Skin epidermis (tissue), 12 donors: Measurements from ENCODE around the gene COL23A1.

Experiments used
- H3K27ac ChIP-seq, 21 experiments: fragments of 200-600 bp; sonication (generic) in 11 of 21; one replicate each; pipeline ENCODE4 v1.5.0; 2020; ENCODE audit warnings: mild to moderate bottlenecking in 3 of 21, inconsistent platforms in 2 of 21, moderate library complexity in 2 of 21
- H3K4me3 ChIP-seq, 7 experiments: fragments of 200-600 bp; sonication (generic) in 2 of 7; one replicate each; pipeline ENCODE4 v1.5.0; 2020; ENCODE audit warnings: inconsistent platforms in 2 of 7, mild to moderate bottlenecking in 2 of 7, moderate library complexity in 1 of 7

The COL23A1 gene

DNA sequence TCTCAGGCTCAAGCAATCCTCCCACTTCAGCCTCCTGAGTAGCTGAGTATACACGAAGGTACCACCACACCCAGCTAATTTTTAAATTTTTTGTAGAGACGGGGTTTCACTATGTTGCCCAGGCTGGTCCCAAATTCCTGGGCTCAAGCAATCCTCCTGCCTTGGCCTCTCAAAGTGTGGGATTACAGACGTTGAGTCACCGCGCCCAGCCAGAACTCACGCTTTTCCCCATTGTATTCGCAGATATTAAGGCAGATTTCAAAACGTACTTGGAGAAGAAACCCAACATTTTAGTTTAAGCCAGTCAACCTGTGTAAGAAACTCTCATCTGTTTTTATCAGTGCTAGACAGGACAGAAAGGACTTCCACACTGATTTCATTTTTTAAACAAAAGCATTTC lies 26.6 kb downstream of the COL23A1 start:
- H3K4me3 ChIP-seq = no peak overlapping the region
- H3K27ac ChIP-seq = no peak overlapping the region

DNA sequence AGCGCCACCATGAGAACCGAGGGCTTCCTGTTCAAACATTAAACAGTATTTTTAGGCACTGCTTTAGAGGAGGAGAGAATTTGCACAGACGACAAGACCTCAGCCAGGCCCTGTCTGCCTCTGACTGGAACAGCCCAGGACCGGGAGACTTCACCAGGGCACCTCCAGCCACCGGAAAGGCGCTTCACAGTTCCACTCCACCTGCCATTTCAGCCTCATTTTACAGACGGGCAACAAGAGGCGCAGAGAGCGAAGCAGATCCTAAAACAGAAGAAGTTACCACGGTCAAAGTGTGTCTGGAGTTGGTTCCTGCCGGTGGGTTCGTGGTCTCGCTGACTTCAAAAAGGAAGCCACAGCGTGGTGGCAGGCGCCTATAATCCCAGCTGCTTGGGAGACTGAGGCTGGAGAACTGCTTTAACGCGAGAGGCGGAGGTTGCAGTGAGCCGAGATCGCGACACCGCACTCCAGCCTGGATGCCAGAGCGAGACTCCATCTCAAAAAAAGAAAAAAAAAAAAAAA lies 28.4 kb downstream of the COL23A1 start:
- H3K27ac ChIP-seq = peak overlapping the region in 1 of 21 experiments; percentile 24
- no peak overlapping the region for H3K4me3 ChIP-seq

DNA sequence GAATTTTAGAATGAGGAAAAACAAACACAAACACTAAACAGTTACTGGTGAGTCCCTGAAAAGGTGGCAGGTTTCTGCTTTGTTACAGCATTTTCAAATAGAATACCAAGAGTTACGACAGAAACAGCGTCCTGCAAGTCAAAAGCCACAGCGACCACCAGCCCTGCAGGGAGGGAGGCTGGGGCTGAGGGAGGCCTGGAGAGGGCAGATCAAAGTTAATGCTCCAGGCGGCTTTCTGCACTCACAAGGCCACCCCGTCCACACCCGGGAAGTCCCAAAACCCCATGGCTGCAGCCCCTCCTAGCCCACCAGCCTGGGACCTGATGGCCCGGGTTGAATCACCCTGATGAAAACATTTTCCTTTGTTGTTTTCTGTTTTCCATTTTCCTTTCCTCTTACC lies 29.3 kb downstream of the COL23A1 start:
- Histone ChIP-seq H3K4me3 (no peak overlapping the region), H3K27ac (no peak overlapping the region)

DNA sequence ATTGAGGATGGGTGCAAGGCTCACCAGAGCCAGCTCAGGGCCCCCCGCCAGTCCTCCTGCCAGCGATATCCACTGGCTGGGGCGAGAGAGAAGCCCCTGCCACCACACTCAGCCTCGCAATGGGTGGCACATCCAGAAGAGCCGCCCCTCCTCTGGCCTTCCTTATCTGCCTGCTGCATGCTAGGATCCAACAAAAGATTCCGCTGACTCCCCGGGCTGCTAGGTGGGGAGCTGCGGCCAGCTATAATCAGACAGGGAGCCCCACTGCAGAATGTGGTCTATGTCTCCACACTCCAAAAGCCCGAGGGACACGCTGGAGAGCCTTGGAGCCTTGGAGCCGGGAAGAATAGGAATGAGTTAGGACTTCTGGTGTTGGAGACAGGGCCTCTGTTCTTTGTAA lies 32.8 kb downstream of the COL23A1 start:
- H3K27ac ChIP-seq = no peak overlapping the region
- no peak overlapping the region for H3K4me3 ChIP-seq

DNA sequence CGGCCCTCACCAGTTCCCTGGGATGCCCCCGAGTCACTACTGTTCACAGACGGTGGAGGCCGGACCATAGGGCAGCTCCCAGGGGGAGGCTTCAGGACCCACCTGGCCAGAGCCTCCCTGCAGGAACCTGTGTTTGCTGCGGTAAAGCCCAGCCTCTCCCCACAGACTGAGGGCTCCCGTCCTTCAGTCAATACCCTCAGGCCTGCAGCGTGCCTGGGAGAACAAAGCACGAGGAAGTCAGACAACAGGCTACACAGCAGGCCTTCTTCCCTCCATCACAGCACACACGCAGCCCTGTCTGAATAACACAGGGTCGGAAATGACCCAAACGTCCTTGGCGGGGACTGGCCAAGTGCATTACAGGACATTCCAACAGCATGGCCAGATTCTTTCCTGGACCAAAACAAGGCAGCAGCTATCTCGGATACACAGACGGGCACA lies 34.4 kb downstream of the COL23A1 start:
- Histone ChIP-seq H3K27ac (no peak overlapping the region), H3K4me3 (no peak overlapping the region)

DNA sequence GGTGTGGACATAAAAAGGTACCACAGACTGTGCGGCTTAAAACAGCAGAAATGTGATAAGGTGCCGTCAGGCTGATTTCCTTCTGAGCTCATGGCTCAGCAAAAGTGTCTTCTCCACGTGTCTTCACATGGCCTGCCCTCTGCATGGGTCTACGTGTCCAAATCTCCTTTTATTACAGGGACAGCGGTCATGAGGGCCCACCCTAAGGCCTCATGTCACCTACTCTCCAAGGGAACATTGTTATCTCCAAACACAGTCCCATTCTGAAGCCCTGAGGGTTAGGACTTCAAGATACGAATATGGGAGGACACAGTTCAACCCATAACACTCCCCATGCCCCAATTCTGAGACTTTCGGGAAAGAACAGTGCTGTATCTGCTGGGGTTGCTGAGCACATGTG lies 35.2 kb downstream of the COL23A1 start:
- no peak overlapping the region for H3K4me3 ChIP-seq
- H3K27ac ChIP-seq = no peak overlapping the region

DNA sequence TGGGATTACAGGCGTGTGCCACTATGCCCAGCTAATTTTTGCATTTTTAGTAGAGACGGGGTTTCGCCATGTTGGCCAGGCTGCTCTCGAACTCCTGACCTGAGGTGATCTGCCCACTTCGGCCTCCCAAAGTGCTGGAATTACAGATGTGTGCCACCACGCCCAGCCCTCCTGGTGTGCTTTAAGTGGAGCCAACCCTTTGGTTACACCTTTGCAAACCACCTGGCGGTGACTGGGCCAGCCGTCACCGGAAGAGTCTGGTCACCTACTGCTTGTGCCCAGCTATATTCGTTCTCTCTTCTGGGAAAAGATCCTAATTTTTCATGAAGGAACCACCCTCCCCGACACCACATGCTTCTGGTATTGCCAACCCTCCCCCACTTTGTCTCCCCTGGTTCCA lies 35.9 kb downstream of the COL23A1 start:
- Histone ChIP-seq H3K4me3 (no peak overlapping the region), H3K27ac (no peak overlapping the region)

DNA sequence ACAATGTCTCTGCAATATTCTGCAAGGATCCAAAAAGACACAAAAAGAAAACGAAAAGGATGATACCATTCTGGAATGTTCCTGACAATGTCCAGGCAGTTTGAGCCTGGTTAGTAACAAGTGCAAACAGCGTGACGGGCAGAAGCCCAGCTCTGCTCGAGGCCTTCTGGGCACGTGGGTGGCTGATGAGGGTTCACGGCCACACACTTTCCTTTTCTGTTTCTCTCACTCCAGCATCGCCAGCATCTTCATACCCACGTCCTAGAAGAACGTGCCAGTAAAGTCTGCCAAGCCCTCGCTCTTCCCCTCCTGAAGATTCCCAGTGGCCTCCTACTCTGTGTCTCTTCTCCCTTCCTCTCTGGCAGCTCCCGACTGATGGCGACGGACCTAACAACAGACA lies 36.7 kb downstream of the COL23A1 start:
- no peak overlapping the region for H3K27ac ChIP-seq
- no peak overlapping the region for H3K4me3 ChIP-seq

DNA sequence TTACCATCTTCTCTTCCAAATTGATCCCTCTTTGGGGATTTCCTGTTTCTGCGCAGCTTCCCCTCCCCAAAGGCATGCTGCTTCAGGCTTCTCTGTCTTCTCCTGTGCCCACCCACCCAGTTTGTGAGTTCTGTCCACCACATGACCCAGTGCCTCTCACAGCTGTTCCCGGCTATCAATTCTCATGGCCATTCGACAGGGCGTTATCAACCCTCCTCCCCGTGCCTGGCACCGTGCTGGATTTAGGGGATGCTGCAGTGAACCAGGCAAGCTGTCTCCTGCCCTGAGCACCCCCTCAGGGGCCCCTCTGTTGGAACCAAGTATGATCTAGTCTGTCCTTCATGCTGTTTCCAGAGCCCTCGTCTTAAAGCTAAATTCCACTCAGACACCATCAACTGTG lies 38.7 kb downstream of the COL23A1 start:
- Histone ChIP-seq H3K4me3 (no peak overlapping the region), H3K27ac (no peak overlapping the region)

DNA sequence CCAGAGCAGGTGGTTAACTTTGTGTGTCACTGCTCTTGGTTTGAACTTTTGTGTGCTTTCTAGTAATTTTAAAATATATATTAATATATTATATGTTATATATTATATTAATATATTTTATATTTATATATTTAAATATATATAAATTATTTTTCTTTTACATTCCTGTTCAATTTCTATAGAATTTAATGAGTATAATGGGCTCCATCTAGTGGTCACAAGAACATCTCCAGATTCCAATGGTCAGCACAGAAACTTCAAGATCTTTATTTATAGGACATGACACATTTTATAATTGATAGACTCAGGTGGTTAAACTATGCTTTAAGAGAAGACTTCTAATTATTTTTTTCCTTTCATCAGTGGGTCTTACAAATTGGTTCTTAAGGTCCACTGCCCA lies 39.1 kb downstream of the COL23A1 start:
- H3K4me3 ChIP-seq = no peak overlapping the region
- no peak overlapping the region for H3K27ac ChIP-seq

DNA sequence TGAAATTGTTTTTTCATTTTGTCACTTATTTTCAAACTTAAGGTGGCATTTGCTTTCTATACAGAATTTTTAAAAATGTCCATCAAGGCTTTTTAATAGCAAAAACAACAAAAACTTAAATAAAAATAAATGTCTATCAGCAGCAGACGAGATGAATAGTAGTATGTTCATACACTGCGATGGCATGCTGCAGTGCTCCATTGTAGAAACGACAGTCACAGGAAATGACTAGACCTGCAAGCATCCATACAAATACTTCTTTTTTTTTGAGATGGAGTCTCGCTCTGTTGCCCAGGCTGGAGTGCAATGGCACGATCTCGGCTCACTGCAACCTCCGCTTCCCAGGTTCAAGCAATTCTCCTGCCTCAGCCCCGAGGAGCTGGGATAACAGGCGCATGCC lies 41.4 kb downstream of the COL23A1 start:
- Histone ChIP-seq H3K27ac (no peak overlapping the region), H3K4me3 (no peak overlapping the region)

DNA sequence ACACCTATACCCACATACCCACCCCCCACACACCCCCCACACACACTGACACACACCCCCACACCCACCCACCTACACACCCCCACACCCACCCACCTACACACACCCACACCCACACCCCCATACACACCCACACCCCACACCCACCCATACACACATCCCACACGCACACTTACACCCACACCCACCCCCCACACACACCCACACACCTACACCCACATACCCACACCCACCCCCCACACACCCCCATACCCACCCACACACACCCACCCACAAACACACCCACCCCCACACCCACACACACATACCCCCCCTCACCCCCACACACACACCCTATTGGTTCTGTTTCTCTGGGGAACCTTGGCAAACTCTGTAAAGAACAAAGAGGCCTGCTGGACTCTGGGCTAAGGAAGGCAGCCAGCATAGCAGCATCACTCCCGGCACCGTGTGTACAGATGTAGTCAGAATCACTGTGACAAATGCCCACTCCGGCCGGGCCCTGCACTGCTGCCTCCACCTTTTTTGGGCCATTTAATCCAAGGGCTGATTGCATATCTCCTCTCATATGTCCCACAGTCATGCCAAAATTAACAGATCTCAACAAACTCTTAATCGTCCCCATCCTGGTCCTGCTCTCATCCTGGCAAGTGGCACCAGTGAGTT lies 42.3 kb downstream of the COL23A1 start:
- Histone ChIP-seq H3K27ac (no peak overlapping the region), H3K4me3 (no peak overlapping the region)

DNA sequence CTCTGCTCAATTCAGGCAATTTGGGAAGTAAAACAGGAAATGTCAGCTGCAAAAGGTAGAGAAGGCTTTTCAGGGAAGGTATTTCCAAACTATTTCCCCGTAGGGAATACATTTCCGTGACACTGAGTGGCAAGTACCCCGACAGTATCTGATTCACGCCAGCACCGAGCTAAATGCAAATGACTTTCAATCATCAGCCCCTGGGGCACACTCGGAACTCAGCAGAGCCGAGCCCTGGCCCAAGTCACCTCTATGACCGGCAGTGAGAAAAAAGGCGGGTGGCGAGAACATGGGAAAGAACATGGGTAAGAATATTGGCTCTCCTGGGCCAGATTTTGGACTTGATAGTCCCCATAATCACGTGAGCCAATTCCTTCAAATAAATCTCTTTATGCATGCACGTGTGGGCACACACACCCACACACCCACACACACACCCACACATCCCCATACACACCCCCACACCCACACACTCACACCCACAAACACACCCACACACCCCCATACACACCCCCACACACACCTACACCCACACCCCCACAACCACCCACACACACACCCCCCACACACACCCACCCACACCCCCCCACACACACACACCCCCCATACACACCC lies 43.0 kb downstream of the COL23A1 start:
- Histone ChIP-seq H3K4me3 (no peak overlapping the region), H3K27ac (no peak overlapping the region)

DNA sequence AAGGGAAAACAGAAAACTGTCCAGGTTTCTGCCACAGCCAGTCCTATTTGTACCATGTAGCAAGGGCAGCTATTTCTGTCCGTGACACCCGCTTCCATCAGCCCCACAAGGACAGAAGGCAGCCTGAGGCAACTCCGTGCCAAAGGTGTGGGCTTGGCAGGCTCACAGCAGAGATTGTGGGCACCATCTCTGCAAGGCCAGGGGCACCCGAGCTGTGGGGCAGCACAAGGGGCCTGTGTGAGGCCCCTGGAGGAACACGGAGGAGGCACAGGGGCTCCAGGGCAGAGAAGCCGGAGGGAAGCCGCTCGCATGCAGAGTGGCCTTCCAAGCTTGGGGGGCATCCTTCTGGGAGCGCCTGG lies 43.5 kb downstream of the COL23A1 start:
- Histone ChIP-seq H3K4me3 (no peak overlapping the region), H3K27ac (no peak overlapping the region)

DNA sequence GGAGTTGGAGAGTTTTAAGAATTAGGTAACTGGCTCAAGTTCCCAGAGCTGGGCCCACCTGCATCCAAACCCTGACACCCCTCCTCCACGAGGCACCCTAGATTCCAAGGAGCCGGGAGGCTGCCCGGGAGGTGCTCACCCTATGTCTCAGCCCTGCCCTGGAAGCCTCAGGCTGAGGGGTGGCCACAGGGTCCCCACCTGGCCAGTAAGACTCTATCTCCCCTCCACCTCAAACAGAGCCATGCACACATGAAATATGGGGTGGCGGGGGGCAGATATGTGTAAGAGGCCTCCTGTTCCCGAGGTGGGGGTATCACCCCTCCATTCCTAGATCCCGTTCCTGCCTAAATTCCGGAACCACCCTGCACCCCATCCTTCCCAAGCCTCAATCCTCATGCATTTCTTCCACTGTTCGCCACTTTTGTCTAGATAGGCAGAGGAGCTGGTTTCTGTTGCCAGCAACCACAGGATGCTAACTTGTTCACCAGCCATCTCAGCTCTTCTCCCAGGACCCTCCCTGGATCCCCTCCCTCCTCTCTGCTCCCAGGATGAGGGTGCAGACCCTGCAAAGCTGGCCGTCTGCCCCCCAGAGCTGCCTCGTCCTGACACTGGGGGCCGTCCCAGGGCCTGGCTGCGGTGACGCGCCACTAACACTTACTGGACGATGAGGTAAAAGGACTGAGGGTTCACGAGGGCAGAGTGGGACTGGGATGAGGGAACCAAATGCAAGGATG lies 44.1 kb downstream of the COL23A1 start:
- Histone ChIP-seq H3K4me3 (no peak overlapping the region), H3K27ac (no peak overlapping the region)

DNA sequence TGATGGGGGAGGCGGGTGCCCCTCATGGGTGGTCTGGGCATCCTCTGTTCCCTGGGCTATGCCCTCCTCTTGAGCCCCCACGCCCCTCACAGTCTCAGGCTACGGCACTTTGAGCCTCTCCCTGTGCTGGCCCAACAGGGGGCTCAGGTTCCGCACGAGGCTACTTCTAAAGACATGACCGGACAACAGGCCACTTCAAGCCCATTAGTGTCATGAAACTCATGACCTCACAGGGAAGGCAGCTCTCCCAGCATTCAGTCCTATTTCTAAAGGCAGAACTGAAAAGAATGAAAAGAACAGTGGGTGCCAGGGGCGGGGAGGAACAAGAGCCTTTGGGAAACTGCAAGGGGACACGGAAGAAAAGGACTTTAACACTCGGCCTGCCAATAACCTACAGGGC lies 45.0 kb downstream of the COL23A1 start:
- H3K27ac ChIP-seq = no peak overlapping the region

DNA sequence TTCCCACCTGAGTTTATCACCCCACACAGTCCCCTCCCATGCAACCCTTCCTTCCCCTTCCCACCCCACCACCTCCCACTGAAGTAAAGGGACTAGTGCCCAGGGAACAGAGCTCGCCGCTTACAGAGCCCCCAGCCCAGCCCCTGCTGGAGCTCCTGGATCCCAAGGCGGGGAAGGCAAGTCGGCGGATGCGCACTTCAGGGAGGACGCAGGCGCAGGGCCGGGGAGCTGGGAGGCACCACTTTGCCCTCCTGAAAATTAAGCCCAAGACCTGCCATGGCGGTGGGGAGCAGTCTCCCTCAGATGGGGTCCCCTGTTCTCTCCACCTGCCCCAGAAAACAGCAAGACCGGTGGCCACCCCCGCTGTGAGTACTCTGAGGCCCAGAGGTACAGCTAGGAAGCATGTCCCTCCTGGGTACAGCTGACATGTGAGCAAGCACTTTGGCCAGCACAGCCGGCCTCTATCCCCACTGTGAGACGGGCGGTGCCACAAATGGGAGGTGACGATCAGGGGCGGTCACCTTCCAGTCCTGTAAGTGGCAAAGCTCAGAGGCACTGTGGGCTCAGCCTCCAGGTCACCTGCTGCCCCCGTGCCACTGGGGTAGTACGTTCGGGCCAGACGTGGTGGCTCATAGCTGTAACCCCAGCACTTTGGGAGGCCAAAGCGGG lies 45.9 kb downstream of the COL23A1 start:
- H3K27ac ChIP-seq = no peak overlapping the region
- no peak overlapping the region for H3K4me3 ChIP-seq

More for the DNA sequence above, 45.0 kb downstream of the COL23A1 start:
- H3K4me3 ChIP-seq = no peak overlapping the region

DNA sequence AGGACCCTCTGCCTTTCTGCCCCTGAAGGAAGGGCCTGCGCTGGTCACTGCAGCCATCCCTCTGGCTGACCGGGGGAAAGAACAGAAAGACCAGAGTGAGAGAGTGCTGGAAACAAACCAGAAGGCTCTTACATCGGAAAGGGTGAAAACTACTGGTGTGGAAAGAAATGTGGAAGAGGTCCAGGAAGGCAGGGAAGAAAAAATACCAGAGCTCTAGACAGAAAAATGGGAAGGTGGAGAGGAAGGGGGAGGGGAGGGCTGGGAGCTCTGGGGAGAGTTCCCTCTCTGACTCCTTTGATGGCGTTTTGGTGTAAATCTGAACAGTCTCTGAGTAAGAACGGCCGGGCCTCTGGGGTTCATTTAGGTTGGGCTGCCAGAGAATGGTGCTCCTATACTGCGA lies 47.7 kb downstream of the COL23A1 start:
- H3K27ac ChIP-seq = no peak overlapping the region
- no peak overlapping the region for H3K4me3 ChIP-seq

DNA sequence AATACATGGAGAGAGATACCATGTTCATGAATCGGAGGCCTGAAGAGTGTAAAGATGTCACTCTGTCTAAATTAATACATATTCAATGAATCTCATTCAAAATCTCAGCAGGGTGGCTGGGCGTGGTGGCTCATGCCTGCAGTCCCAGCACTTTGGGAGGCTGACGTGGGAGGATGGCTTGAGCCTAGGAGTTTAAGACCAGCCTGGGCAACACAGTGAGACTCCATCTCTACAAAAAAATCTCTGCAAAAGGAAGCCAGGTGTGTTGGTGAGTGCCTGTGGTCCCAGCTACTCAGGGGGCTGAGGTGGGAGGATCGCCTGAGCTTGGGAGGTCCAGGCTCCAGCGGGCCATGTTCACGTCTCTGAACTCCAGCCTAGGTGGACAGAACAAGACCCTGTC lies 49.7 kb downstream of the COL23A1 start:
- Histone ChIP-seq H3K27ac (no peak overlapping the region), H3K4me3 (no peak overlapping the region)

DNA sequence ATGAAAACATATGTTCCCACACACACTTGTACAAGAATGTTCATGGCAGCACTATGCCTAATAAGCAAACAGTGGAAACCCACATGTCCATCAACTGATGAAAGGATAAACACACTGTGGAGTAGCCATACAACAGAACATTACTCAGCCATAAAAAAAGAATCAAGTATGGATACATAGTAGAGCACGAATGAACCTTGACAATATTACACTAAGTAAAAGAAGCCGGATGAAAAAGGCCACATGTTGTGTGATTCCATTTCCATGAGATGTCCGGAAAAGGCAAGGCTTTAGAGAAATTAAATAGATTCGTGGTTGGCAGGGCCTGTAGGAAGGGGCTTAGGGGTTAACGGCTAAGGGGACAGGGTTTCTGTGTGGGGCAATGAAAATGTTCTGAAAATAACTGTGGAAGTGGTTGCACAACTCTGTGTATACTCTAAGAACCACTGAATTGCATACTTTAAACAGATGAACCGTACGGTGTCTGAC lies 51.4 kb downstream of the COL23A1 start:
- Histone ChIP-seq H3K4me3 (no peak overlapping the region), H3K27ac (no peak overlapping the region)
